Right cardiac atrium (tissue), 5 donors: ENCODE results near the gene GPER1. TPM values are rescaled to one million over a fixed set of nuclear protein-coding genes. Genes with fewer than 3 reads are reported as not detected.
A peak's percentile ranks its signal among the peaks of the same experiment; 100 is the strongest.
"Not testable (repeated sequence)": the region's sequence is repeated elsewhere in the genome, so short reads cannot be mapped to it uniquely, and the experiment has no call there.

Source experiments
- ATAC-seq, 2 donors: fragments of 200-7000 bp; cut with Tn5 transposase; one replicate each; pipeline versions ENCODE4 v1.8.0 to v1.9.1; 2020; ENCODE audit warnings: moderate library complexity in 2 of 2, mild to moderate bottlenecking in 1 of 2
- DNase-seq, 3 donors: peaks; one replicate each; pipeline ENCODE4 v3.0.0-alpha.2; 2020
- H3K27ac ChIP-seq: one replicate; pipeline ENCODE4 v1.5.1; 2013; ENCODE audit warnings: mild to moderate bottlenecking, low read length, control low read depth, moderate library complexity
- H3K27me3 ChIP-seq: one replicate; pipeline ENCODE4 v1.6.1; 2013; ENCODE audit not compliant: control insufficient read depth, insufficient read depth
- H3K4me1 ChIP-seq: one replicate; pipeline ENCODE4 v1.6.1; 2013; ENCODE audit warnings: low read length; ENCODE audit not compliant: control insufficient read depth, insufficient read depth
- H3K4me3 ChIP-seq: one replicate; pipeline ENCODE4 v1.5.1; 2013; ENCODE audit warnings: low read length, control low read depth
- H3K9me3 ChIP-seq: one replicate; pipeline ENCODE4 v1.6.1; 2013; ENCODE audit warnings: low read length; ENCODE audit not compliant: control insufficient read depth
- WGBS: extraction: QIAGEN DNeasy Blood & Tissue Kit; methylation state at CpG from one replicate; pipeline ENCODE4 v1.1.7; 2013; 5-methylcytosine and 5-hydroxymethylcytosine counted together
- intact Hi-C, 4 donors: fragments of 100-400 bp; cut with DNase I; formaldehyde crosslinking; loops; one replicate each; pipeline versions ENCODE4 v1.11.0 to v1.14.0; 2022 to 2023
- polyA plus RNA-seq: library from polyadenylated mRNA; stranded (reverse); fragments of 200-250 nt; gene quantifications from one replicate; pipeline ENCODE4 v1.2.3, GENCODE V29; 2013
- total RNA-seq, 4 donors: library from RNA; stranded (reverse); fragmentation: NEBNext Ultra II Directional; extraction: Animal tissue kit (Norgen Biotek cat#: 25700); gene quantifications; one replicate each; pipeline ENCODE4 v1.2.1, GENCODE V29; 2021
- donor health status: healthy with polysubstance abuse.
- donor health status: DM: no; HTN: yes; CAD: no.
- donor health status: DM: no; HTN: no; CAD: no.
- donor health status: DM: no; HTN: yes; CAD: no; lungs with severe emphysema.
- donor health status: DM: yes; HTN: yes; CAD: no.

GPER1 gene
- total and polyA plus RNA-seq, 5 donors, result 3.0 to 6.7 (median 4.3) TPM

DNA sequence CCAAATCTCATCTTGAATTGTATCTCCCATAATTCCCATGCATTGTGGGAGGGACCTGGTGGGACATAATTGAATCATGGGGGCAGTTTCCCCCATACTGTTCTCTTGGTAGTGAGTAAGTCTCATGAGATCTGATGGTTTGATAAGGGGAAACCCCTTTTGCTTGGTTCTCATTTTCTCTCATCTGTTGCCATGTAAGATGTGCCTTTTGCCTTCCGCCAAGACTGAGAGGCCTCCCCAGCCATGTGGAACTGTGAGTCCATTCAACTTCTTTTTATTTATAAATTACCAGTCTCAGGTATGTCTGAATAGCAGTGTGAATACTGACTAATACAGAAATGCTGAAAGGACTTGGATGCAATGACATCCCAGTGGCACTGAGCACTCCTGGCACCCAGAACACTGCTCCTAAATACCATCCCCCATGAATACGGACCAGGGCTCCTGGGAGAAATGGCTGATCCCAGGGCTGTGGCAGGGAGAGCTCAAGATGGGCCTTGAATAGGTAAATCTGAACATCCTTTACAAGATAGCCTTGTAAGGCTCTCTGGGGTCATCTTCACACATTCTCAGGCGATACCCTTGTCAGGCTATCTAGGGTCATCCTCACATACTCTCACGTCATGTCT, 52.7 kb downstream of the GPER1 start:
- WGBS, result 73% methylated on average over 4 of the region's 4 CpGs

GRCh38 chr7:1141651-1142050, 53.7 kb downstream of the GPER1 start:
- intact Hi-C loops, result loop anchor here in 1 of 4 donors (10.0 kb wide), 1 partner anchor 157 kb away; the partner anchor contains the start of gene CYP2W1
- no peak for ATAC-seq
- Histone ChIP-seq H3K27me3 (no peaks in the 10 kb centered on the region), H3K4me3 (no peak overlapping the region), H3K27ac (no peak overlapping the region), H3K9me3 (no peaks in the 10 kb centered on the region), H3K4me1 (peaks cover 6% of the 10 kb centered on the region)
- WGBS, result 81% methylated on average over 6 of the region's 6 CpGs
- no peak for DNase-seq

More for the DNA sequence above, 52.7 kb downstream of the GPER1 start:
- intact Hi-C loops, result loop anchor here in 1 of 4 donors (10.0 kb wide), 1 partner anchor 156 kb away; the partner anchor contains the start of gene CYP2W1
- Histone ChIP-seq H3K27ac (no peak overlapping the region), H3K4me1 (peaks cover 6% of the 10 kb centered on the region), H3K4me3 (no peak overlapping the region), H3K27me3 (no peaks in the 10 kb centered on the region), H3K9me3 (no peaks in the 10 kb centered on the region)
- no peak for DNase-seq
- no peak for ATAC-seq

GRCh38 chr7:1142051-1142635, 54.2 kb downstream of the GPER1 start:
- H3K4me3 ChIP-seq, result no peak overlapping the region
- no peaks in the 10 kb centered on the region for H3K9me3 ChIP-seq
- DNase-seq, result peak in 1 of 3 donors; percentile 1
- no peak for ATAC-seq
- 78% methylated on average over 14 of the region's 14 CpGs for WGBS
- peaks cover 3% of the 10 kb centered on the region for H3K4me1 ChIP-seq
- H3K27ac ChIP-seq, result no peak overlapping the region
- no peaks in the 10 kb centered on the region for H3K27me3 ChIP-seq
- intact Hi-C loops, result loop anchor here in 1 of 4 donors (10.0 kb wide), 1 partner anchor 157 kb away; the partner anchor contains the start of gene CYP2W1

- WGBS, result 89% methylated on average over 5 of the region's 5 CpGs
- intact Hi-C loops, result loop anchor here in 1 of 4 donors (10.0 kb wide), 1 partner anchor 158 kb away; the partner anchor contains the start of gene CYP2W1
Observed at GRCh38 chr7:1143031-1143430, 55.1 kb downstream of the GPER1 start.

More at GRCh38 chr7:1143031-1143430, 55.1 kb downstream of the GPER1 start:
- DNase-seq, result peak in 1 of 3 donors; percentile 14
- ATAC-seq, H3K9me3 ChIP-seq, H3K4me1 ChIP-seq, H3K27ac ChIP-seq, H3K4me3 ChIP-seq, H3K27me3 ChIP-seq: not testable (repeated sequence)

Other genes starting within 250 kb of the GPER1 start
- gene GET4, start 211.6 kb upstream of the GPER1 start, total RNA-seq, result 10 to 100 TPM; 20.1 to 23.6 (median 22.2) TPM
- 22.2 TPM for gene GET4, start 211.6 kb upstream of the GPER1 start, polyA plus RNA-seq
- 1 to 10 TPM; 4.8 to 7.1 (median 6.4) TPM for gene ADAP1, start 133.4 kb upstream of the GPER1 start, total RNA-seq
- 8.4 TPM for gene ADAP1, start 133.4 kb upstream of the GPER1 start, polyA plus RNA-seq
- 1 to 10 TPM; 6.3 to 8.8 (median 7.8) TPM for gene COX19, start 112.6 kb upstream of the GPER1 start, total RNA-seq
- gene COX19, start 112.6 kb upstream of the GPER1 start, polyA plus RNA-seq, result 5.8 TPM
- gene CYP2W1, start 104.9 kb upstream of the GPER1 start, total RNA-seq, result not detected
- gene CYP2W1, start 104.9 kb upstream of the GPER1 start, polyA plus RNA-seq, result not detected
- gene GPR146, start 43.6 kb upstream of the GPER1 start, total RNA-seq, result 10 to 100 TPM in 2 of 4 donors, 1 to 10 TPM in 2; 4.2 to 19.7 (median 14.1) TPM
- gene GPR146, start 43.6 kb upstream of the GPER1 start, polyA plus RNA-seq, result 17.3 TPM
- gene ZFAND2A, start 72.1 kb downstream of the GPER1 start, total RNA-seq, result 10 to 100 TPM in 3 of 4 donors, 1 to 10 TPM in 1; 8.9 to 13.2 (median 11.5) TPM
- gene ZFAND2A, start 72.1 kb downstream of the GPER1 start, polyA plus RNA-seq, result 19.0 TPM
- gene UNCX, start 144.8 kb downstream of the GPER1 start, total RNA-seq, result not detected
- not detected for gene UNCX, start 144.8 kb downstream of the GPER1 start, polyA plus RNA-seq